WTC11 (cell line): ENCODE results near the gene CPNE2. TPM values are rescaled to one million over a fixed set of nuclear protein-coding genes. Genes with fewer than 3 reads are reported as not detected.

Experiments
- ATAC-seq: fragments of 200-7000 bp; cut with Tn5 transposase; 2 replicates; pipeline ENCODE4 v1.10.0; 2021; ENCODE audit warnings: mild to moderate bottlenecking, moderate library complexity
- CTCF ChIA-PET: fragments of 300-600 bp; sonication (Branson Sonifier 250); formaldehyde crosslinking; loops from one replicate; lab custom pipeline; 2021; ENCODE audit warnings: antibody characterized with exemption; lab: Charles Lee
- POLR2A ChIA-PET: fragments of 350-600 bp; sonication (Branson Sonifier 250); formaldehyde crosslinking; loops from one replicate; lab custom pipeline; 2021; ENCODE audit warnings: antibody characterized with exemption; lab: Charles Lee
- DNase-seq: peaks from one replicate; pipeline ENCODE4 v3.0.0; 2021; ENCODE audit warnings: low spot score
- H3K27ac Mint-ChIP-seq: 2 replicates; pipeline ENCODE4 v1.8.0; 2021; ENCODE audit warnings: mixed read lengths
- H3K27me3 Mint-ChIP-seq: 2 replicates; pipeline ENCODE4 v1.8.0; 2021; ENCODE audit warnings: low read depth, mild to moderate bottlenecking, moderate library complexity, mixed read lengths
- H3K36me3 Mint-ChIP-seq: 2 replicates; pipeline ENCODE4 v1.8.0; 2021; ENCODE audit warnings: mixed read lengths
- H3K4me1 Mint-ChIP-seq: 2 replicates; pipeline ENCODE4 v1.8.0; 2022; ENCODE audit warnings: mixed read lengths
- H3K4me3 Mint-ChIP-seq: 2 replicates; pipeline ENCODE4 v1.8.0; 2021; ENCODE audit warnings: mild to moderate bottlenecking, moderate library complexity, mixed read lengths
- H3K9me3 Mint-ChIP-seq: 2 replicates; pipeline ENCODE4 v1.8.0; 2021; ENCODE audit warnings: mixed read lengths
- CBFB ChIP-seq: sonication (generic); formaldehyde crosslinking; IDR thresholded peaks from 2 replicates; pipeline ENCODE4 v1.8.1; 2022; ENCODE audit warnings: mild to moderate bottlenecking, low read depth, missing genetic modification reagents
- GTF2I ChIP-seq: fragments of 250-450 bp; sonication (Bioruptor Pico); conservative IDR thresholded peaks from 2 replicates; pipeline ENCODE4 v1.4.0; 2021; ENCODE audit warnings: mild to moderate bottlenecking
- NR1H2 ChIP-seq: sonication (generic); formaldehyde crosslinking; IDR thresholded peaks from 2 replicates; pipeline ENCODE4 v1.9.0; 2021; ENCODE audit warnings: mild to moderate bottlenecking, moderate library complexity, missing genetic modification reagents
- PRRX2 ChIP-seq: fragments of 250-450 bp; sonication (Bioruptor Pico); IDR thresholded peaks from 2 replicates; pipeline ENCODE4 v1.8.0; 2021; ENCODE audit warnings: mild to moderate bottlenecking
- SMAD4 ChIP-seq: sonication (generic); formaldehyde crosslinking; IDR thresholded peaks from 2 replicates; pipeline ENCODE4 v1.8.0; 2022; ENCODE audit warnings: mild to moderate bottlenecking, missing genetic modification reagents
- ZBTB21 ChIP-seq: sonication (generic); formaldehyde crosslinking; IDR thresholded peaks from 2 replicates; pipeline ENCODE4 v1.8.1; 2023; ENCODE audit warnings: mild to moderate bottlenecking, missing genetic modification reagents, borderline replicate concordance
- ZNF121 ChIP-seq: sonication (generic); formaldehyde crosslinking; IDR thresholded peaks from 2 replicates; pipeline ENCODE4 v1.8.0; 2023; ENCODE audit warnings: missing genetic modification reagents
- ZNF263 ChIP-seq: sonication (generic); formaldehyde crosslinking; IDR thresholded peaks from 2 replicates; pipeline ENCODE4 v1.8.1; 2022; ENCODE audit warnings: low read depth, mild to moderate bottlenecking, moderate library complexity, missing genetic modification reagents
- ZNF423 ChIP-seq: fragments of 250-450 bp; sonication (Bioruptor Pico); IDR thresholded peaks from 2 replicates; pipeline ENCODE4 v2.1.2; 2022; ENCODE audit warnings: mild to moderate bottlenecking, moderate library complexity
- total RNA-seq: library from RNA; stranded (reverse); gene quantifications from 3 replicates; pipeline ENCODE4 v1.2.3, GENCODE V29; 2021
- TF ChIP-seq, protein P1 (sequence below): sonication (generic); formaldehyde crosslinking; IDR thresholded peaks from 2 replicates; pipeline ENCODE4 v1.8.0; 2022; ENCODE audit warnings: missing genetic modification reagents
- TF ChIP-seq, protein P2 (sequence below): sonication (generic); formaldehyde crosslinking; IDR thresholded peaks from 2 replicates; pipeline ENCODE4 v1.8.0; 2022; ENCODE audit warnings: mild to moderate bottlenecking, missing genetic modification reagents
- TF ChIP-seq, protein P3 (sequence below): sonication (generic); formaldehyde crosslinking; IDR thresholded peaks from 2 replicates; pipeline ENCODE4 v1.8.1; 2023; ENCODE audit warnings: mild to moderate bottlenecking, missing genetic modification reagents
- TF ChIP-seq, protein P4 (sequence below): fragments of 250-450 bp; sonication (Bioruptor Pico); IDR thresholded peaks from 2 replicates; pipeline ENCODE4 v1.8.0; 2021; ENCODE audit warnings: mild to moderate bottlenecking
- TF ChIP-seq, protein P5 (sequence below): sonication (generic); formaldehyde crosslinking; IDR thresholded peaks from 2 replicates; pipeline ENCODE4 v1.8.1; 2023; ENCODE audit warnings: mild to moderate bottlenecking, missing genetic modification reagents
- TF ChIP-seq, protein P6 (sequence below): sonication (generic); formaldehyde crosslinking; IDR thresholded peaks from 2 replicates; pipeline ENCODE4 v1.8.1; 2022; ENCODE audit warnings: missing genetic modification reagents, borderline replicate concordance
- TF ChIP-seq, protein P7 (sequence below): sonication (generic); formaldehyde crosslinking; IDR thresholded peaks from 2 replicates; pipeline ENCODE4 v1.8.0; 2023; ENCODE audit warnings: mild to moderate bottlenecking, missing genetic modification reagents
- TF ChIP-seq, protein P8 (sequence below): sonication (generic); formaldehyde crosslinking; IDR thresholded peaks from 2 replicates; pipeline ENCODE4 v1.8.1; 2022; ENCODE audit warnings: low read depth, mild to moderate bottlenecking, moderate library complexity, missing genetic modification reagents, borderline replicate concordance

CPNE2 gene
- total RNA-seq, 1 experiment from 2014 or later, result 14.0 TPM

DNA sequence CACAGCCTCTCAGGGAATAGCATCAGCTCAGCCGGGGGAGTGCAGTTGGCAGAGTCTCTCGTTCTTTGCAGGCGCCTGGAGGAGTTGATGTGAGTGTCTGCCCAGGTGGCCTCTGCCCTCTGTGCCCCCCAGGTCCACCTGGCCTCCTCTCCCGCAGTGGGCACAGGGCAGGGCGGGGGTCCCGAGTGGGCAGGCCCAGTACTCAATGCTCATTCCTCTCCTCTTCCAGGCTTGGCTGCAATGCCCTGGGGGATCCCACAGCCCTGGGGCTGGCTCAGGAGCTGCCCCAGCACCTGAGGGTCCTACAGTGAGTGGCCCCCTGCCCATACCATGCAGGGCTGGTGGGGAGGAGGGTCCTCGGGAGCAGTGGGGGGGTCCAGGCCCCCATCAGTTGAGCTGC is 14.7 kb upstream of the CPNE2 start (continued):
- TF ChIP-seq, protein P1, sequence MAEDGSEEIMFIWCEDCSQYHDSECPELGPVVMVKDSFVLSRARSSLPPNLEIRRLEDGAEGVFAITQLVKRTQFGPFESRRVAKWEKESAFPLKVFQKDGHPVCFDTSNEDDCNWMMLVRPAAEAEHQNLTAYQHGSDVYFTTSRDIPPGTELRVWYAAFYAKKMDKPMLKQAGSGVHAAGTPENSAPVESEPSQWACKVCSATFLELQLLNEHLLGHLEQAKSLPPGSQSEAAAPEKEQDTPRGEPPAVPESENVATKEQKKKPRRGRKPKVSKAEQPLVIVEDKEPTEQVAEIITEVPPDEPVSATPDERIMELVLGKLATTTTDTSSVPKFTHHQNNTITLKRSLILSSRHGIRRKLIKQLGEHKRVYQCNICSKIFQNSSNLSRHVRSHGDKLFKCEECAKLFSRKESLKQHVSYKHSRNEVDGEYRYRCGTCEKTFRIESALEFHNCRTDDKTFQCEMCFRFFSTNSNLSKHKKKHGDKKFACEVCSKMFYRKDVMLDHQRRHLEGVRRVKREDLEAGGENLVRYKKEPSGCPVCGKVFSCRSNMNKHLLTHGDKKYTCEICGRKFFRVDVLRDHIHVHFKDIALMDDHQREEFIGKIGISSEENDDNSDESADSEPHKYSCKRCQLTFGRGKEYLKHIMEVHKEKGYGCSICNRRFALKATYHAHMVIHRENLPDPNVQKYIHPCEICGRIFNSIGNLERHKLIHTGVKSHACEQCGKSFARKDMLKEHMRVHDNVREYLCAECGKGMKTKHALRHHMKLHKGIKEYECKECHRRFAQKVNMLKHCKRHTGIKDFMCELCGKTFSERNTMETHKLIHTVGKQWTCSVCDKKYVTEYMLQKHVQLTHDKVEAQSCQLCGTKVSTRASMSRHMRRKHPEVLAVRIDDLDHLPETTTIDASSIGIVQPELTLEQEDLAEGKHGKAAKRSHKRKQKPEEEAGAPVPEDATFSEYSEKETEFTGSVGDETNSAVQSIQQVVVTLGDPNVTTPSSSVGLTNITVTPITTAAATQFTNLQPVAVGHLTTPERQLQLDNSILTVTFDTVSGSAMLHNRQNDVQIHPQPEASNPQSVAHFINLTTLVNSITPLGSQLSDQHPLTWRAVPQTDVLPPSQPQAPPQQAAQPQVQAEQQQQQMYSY (CRISPR knock-in tag), result no peak

DNA sequence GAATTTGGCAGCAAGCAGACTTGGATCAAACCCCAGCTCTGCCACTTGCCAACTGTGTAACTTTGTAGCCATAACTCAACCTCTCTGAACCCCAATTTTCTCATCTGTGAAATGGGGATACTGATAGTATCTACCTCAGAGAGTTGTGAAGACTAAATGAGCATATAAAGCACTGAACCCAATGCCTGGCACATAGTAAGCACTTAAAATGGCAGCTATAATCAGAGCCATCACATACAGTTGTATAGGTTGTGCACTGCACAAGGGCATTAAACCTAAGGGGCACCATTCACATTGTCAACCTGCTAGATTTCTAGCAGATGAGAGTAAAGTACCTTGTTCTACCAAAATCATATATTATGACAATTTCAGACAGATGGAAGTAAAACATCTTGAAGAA is 10.6 kb upstream of the CPNE2 start:
- DNase-seq (no peak), ATAC-seq (no peak)
- Mint-ChIP-seq H3K9me3 (0 out of 2 replicates have a peak, but pooled peaks cover 1% of the 10 kb centered on the region), H3K27ac (no peak overlapping the region), H3K4me1 (peaks cover 12% of the 10 kb centered on the region), H3K27me3 (peaks cover 15% of the 10 kb centered on the region), H3K4me3 (no peak overlapping the region), H3K36me3 (no peaks in the 10 kb centered on the region)
- TF ChIP-seq, protein P2, sequence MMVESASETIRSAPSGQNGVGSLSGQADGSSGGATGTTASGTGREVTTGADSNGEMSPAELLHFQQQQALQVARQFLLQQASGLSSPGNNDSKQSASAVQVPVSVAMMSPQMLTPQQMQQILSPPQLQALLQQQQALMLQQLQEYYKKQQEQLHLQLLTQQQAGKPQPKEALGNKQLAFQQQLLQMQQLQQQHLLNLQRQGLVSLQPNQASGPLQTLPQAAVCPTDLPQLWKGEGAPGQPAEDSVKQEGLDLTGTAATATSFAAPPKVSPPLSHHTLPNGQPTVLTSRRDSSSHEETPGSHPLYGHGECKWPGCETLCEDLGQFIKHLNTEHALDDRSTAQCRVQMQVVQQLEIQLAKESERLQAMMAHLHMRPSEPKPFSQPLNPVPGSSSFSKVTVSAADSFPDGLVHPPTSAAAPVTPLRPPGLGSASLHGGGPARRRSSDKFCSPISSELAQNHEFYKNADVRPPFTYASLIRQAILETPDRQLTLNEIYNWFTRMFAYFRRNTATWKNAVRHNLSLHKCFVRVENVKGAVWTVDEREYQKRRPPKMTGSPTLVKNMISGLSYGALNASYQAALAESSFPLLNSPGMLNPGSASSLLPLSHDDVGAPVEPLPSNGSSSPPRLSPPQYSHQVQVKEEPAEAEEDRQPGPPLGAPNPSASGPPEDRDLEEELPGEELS (CRISPR knock-in tag), result no peak
- TF ChIP-seq, protein P3, sequence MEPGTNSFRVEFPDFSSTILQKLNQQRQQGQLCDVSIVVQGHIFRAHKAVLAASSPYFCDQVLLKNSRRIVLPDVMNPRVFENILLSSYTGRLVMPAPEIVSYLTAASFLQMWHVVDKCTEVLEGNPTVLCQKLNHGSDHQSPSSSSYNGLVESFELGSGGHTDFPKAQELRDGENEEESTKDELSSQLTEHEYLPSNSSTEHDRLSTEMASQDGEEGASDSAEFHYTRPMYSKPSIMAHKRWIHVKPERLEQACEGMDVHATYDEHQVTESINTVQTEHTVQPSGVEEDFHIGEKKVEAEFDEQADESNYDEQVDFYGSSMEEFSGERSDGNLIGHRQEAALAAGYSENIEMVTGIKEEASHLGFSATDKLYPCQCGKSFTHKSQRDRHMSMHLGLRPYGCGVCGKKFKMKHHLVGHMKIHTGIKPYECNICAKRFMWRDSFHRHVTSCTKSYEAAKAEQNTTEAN, result no peak
- TF ChIP-seq, protein P4, sequence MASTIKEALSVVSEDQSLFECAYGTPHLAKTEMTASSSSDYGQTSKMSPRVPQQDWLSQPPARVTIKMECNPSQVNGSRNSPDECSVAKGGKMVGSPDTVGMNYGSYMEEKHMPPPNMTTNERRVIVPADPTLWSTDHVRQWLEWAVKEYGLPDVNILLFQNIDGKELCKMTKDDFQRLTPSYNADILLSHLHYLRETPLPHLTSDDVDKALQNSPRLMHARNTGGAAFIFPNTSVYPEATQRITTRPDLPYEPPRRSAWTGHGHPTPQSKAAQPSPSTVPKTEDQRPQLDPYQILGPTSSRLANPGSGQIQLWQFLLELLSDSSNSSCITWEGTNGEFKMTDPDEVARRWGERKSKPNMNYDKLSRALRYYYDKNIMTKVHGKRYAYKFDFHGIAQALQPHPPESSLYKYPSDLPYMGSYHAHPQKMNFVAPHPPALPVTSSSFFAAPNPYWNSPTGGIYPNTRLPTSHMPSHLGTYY, result no peak
- TF ChIP-seq, protein P5, sequence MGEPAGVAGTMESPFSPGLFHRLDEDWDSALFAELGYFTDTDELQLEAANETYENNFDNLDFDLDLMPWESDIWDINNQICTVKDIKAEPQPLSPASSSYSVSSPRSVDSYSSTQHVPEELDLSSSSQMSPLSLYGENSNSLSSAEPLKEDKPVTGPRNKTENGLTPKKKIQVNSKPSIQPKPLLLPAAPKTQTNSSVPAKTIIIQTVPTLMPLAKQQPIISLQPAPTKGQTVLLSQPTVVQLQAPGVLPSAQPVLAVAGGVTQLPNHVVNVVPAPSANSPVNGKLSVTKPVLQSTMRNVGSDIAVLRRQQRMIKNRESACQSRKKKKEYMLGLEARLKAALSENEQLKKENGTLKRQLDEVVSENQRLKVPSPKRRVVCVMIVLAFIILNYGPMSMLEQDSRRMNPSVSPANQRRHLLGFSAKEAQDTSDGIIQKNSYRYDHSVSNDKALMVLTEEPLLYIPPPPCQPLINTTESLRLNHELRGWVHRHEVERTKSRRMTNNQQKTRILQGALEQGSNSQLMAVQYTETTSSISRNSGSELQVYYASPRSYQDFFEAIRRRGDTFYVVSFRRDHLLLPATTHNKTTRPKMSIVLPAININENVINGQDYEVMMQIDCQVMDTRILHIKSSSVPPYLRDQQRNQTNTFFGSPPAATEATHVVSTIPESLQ (CRISPR knock-in tag), result no peak
- TF ChIP-seq ZBTB21 (CRISPR knock-in tag), result no peak
- TF ChIP-seq ZNF423 (CRISPR knock-in tag), result no peak
- no peak for TF ChIP-seq NR1H2 (CRISPR knock-in tag)
- TF ChIP-seq, protein P6, sequence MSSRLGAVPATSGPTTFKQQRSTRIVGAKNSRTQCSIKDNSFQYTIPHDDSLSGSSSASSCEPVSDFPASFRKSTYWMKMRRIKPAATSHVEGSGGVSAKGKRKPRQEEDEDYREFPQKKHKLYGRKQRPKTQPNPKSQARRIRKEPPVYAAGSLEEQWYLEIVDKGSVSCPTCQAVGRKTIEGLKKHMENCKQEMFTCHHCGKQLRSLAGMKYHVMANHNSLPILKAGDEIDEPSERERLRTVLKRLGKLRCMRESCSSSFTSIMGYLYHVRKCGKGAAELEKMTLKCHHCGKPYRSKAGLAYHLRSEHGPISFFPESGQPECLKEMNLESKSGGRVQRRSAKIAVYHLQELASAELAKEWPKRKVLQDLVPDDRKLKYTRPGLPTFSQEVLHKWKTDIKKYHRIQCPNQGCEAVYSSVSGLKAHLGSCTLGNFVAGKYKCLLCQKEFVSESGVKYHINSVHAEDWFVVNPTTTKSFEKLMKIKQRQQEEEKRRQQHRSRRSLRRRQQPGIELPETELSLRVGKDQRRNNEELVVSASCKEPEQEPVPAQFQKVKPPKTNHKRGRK, result no peak
- ChIA-PET POLR2A (no interaction called here), CTCF (interaction anchor here (1.2 kb wide), 1 partner anchor 11 kb away, joined by 3 read pairs; the partner anchor contains the start of gene CPNE2)

DNA sequence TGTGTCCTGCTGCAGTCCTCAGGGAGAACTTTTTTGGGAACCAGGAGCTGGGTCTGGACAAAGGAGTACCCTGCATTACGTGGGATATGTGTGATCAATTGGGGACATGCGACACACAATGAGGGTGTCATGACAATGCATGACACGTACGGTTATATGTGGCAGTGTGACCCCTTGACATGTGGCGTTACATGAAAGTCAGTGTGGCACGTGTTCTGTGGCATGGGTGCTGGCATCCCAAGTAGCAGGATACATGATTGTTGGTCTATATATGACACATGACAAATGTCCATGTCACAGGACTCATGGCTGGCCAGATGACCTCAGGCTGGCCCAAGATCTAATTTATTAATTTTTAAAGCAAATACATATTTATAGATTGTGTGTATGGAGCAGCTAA is 9.7 kb upstream of the CPNE2 start:
- H3K9me3 Mint-ChIP-seq, result no peaks in the 10 kb centered on the region
- H3K27ac Mint-ChIP-seq, result no peak overlapping the region
- H3K36me3 Mint-ChIP-seq, result no peaks in the 10 kb centered on the region
- H3K4me1 Mint-ChIP-seq, result peaks cover 10% of the 10 kb centered on the region
- no peak overlapping the region for H3K4me3 Mint-ChIP-seq
- POLR2A ChIA-PET, result no interaction called here
- H3K27me3 Mint-ChIP-seq, result peaks cover 8% of the 10 kb centered on the region; the same call in 1 of the 2 replicates
- DNase-seq (no peak), ATAC-seq (no peak)
- CTCF ChIA-PET, result interaction anchor here (1.2 to 2.9 kb wide), 3 partner anchors 15 to 336 kb away, joined by 3 to 12 read pairs (median 12); partner anchors contain the start of gene ARL2BP
- TF ChIP-seq GTF2I (CRISPR knock-in tag), result no peak
- TF ChIP-seq, protein P7, sequence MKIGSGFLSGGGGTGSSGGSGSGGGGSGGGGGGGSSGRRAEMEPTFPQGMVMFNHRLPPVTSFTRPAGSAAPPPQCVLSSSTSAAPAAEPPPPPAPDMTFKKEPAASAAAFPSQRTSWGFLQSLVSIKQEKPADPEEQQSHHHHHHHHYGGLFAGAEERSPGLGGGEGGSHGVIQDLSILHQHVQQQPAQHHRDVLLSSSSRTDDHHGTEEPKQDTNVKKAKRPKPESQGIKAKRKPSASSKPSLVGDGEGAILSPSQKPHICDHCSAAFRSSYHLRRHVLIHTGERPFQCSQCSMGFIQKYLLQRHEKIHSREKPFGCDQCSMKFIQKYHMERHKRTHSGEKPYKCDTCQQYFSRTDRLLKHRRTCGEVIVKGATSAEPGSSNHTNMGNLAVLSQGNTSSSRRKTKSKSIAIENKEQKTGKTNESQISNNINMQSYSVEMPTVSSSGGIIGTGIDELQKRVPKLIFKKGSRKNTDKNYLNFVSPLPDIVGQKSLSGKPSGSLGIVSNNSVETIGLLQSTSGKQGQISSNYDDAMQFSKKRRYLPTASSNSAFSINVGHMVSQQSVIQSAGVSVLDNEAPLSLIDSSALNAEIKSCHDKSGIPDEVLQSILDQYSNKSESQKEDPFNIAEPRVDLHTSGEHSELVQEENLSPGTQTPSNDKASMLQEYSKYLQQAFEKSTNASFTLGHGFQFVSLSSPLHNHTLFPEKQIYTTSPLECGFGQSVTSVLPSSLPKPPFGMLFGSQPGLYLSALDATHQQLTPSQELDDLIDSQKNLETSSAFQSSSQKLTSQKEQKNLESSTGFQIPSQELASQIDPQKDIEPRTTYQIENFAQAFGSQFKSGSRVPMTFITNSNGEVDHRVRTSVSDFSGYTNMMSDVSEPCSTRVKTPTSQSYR, result no peak
- TF ChIP-seq ZNF263 (CRISPR knock-in tag), result no peak
- TF ChIP-seq SMAD4, result no peak
- TF ChIP-seq CBFB (CRISPR knock-in tag), result no peak
- no peak for TF ChIP-seq PRRX2 (CRISPR knock-in tag)
- TF ChIP-seq ZNF121 (CRISPR knock-in tag), result no peak
- TF ChIP-seq, protein P8, sequence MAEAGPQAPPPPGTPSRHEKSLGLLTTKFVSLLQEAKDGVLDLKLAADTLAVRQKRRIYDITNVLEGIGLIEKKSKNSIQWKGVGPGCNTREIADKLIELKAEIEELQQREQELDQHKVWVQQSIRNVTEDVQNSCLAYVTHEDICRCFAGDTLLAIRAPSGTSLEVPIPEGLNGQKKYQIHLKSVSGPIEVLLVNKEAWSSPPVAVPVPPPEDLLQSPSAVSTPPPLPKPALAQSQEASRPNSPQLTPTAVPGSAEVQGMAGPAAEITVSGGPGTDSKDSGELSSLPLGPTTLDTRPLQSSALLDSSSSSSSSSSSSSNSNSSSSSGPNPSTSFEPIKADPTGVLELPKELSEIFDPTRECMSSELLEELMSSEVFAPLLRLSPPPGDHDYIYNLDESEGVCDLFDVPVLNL, result no peak
